GM12875 (cell line): ENCODE data around the gene ZNF532.
"Not testable (repeated sequence)": the region's sequence is repeated elsewhere in the genome, so short reads cannot be mapped to it uniquely, and the experiment has no call there.

Experiments used
- H3K4me3 ChIP-seq: one replicate; pipeline ENCODE4 v1.5.1; 2011; ENCODE audit warnings: low read depth, low read length, control low read depth
- CTCF ChIP-seq: IDR thresholded peaks from 2 replicates; pipeline ENCODE4 v1.5.1; 2011; ENCODE audit warnings: low read depth, mild to moderate bottlenecking, control low read depth, inconsistent platforms, low read length, moderate library complexity, borderline replicate concordance; ENCODE audit not compliant: insufficient read depth

Gene ZNF532

GRCh38 chr18:58911766-58912165 lies 47.1 kb downstream of the ZNF532 start:
- no peak overlapping the region for H3K4me3 ChIP-seq
- TF ChIP-seq CTCF: no peak

GRCh38 chr18:58915006-58915799 lies 50.5 kb downstream of the ZNF532 start:
- no peak for TF ChIP-seq CTCF
- H3K4me3 ChIP-seq: no peak overlapping the region

- no peak for TF ChIP-seq CTCF
- H3K4me3 ChIP-seq: no peak overlapping the region
Observed at GRCh38 chr18:58915995-58916394, 51.3 kb downstream of the ZNF532 start.

DNA sequence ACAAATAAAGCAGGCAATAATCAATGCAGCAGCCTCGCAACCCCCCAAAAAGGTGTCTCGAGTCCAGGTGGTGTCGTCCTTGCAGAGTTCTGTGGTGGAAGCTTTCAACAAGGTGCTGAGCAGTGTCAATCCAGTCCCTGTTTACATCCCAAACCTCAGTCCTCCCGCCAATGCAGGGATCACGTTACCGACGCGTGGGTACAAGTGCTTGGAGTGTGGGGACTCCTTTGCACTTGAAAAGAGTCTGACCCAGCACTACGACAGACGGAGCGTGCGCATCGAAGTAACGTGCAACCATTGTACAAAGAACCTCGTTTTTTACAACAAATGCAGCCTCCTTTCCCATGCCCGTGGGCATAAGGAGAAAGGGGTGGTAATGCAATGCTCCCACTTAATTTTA lies 55.3 kb downstream of the ZNF532 start:
- H3K4me3 ChIP-seq: not testable (repeated sequence)

- TF ChIP-seq CTCF: no peak
- H3K4me3 ChIP-seq: no peak overlapping the region
Observed at GRCh38 chr18:58922995-58923394, 58.3 kb downstream of the ZNF532 start.

DNA sequence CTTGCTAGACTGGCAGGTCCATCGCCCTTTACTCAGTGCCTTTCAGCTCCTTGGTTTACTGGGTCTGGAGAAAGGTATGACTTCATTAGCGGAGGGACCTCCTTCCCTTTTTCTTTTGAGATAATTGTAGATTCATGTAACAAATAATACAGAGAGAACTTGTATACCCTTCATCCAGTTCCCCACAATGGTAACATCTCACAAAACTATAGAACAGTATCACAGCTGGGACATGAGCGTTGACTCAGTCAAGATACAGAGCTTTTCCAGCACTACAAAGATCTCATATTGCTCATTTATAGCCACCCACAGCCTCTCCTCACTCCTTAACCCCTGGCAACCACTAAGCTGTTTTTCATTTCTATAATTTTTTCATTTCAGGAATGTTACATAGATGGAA lies 59.8 kb downstream of the ZNF532 start:
- no peak overlapping the region for H3K4me3 ChIP-seq
- no peak for TF ChIP-seq CTCF

DNA sequence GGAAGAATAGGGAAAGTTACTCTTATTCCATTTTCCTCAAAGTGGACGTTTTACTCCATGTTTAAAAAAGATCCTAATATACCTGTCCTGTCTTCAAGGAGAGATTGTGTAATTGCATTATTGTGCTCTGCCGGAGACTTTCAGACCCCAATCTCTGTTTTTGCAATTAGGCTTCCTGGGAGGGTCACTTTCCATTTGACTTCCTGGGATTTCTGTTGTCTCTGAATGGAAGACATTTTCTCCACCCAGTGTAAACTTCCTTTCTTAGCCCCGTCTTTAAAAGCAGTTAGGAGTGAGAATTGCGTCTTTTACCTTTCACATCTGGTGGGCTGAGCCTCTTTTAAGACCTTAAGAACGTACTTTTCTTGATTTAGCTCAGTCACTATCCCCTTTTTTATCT lies 63.0 kb downstream of the ZNF532 start:
- H3K4me3 ChIP-seq: no peak overlapping the region
- no peak for TF ChIP-seq CTCF
